Activated CD4-positive, alpha-beta memory T cell treated with anti-CD3 and anti-CD28 coated beads, Interleukin-2, amount 10 ng/mL, durations not matched to agents 7 days and 5 days (primary cell): ENCODE results near the gene CEACAM5. TPM values are rescaled to one million over a fixed set of nuclear protein-coding genes. Genes with fewer than 3 reads are reported as not detected.

Experiments used
- CTCF ChIA-PET: fragments of 350-600 bp; sonication (Branson Sonifier 250); formaldehyde crosslinking; loops from one replicate; lab custom pipeline; 2021; ENCODE audit warnings: antibody characterized with exemption, inconsistent platforms; lab: Charles Lee
- POLR2A ChIA-PET: fragments of 350-600 bp; sonication (Branson Sonifier 250); formaldehyde crosslinking; loops from one replicate; lab custom pipeline; 2021; ENCODE audit warnings: antibody characterized with exemption; lab: Charles Lee
- DNase-seq: peaks from one replicate; pipeline ENCODE4 v3.0.0-alpha.2; 2020
- H3K27ac Mint-ChIP-seq: one replicate; pipeline ENCODE4 v1.8.0; 2021; ENCODE audit warnings: mild to moderate bottlenecking, mixed read lengths
- H3K27me3 Mint-ChIP-seq: one replicate; pipeline ENCODE4 v1.8.0; 2021; ENCODE audit warnings: mixed read lengths
- H3K36me3 Mint-ChIP-seq: one replicate; pipeline ENCODE4 v1.8.0; 2021; ENCODE audit warnings: low read depth, mixed read lengths
- H3K4me1 Mint-ChIP-seq: one replicate; pipeline ENCODE4 v1.8.0; 2021; ENCODE audit warnings: mixed read lengths
- H3K4me3 Mint-ChIP-seq: one replicate; pipeline ENCODE4 v1.8.0; 2021; ENCODE audit warnings: mild to moderate bottlenecking, mixed read lengths
- H3K9me3 Mint-ChIP-seq: one replicate; pipeline ENCODE4 v1.8.0; 2021; ENCODE audit warnings: mixed read lengths
- total RNA-seq, 2 experiments: library from RNA; stranded (reverse); gene quantifications; one replicate each; pipeline ENCODE4 v1.2.3, GENCODE V29; 2021

Gene CEACAM5
- total RNA-seq, 2 experiments from 2014 or later: not detected

- Mint-ChIP-seq H3K27ac (no peak overlapping the region), H3K27me3 (peaks cover 21% of the 10 kb centered on the region), H3K4me1 (no peaks in the 10 kb centered on the region), H3K4me3 (no peak overlapping the region), H3K9me3 (no peaks in the 10 kb centered on the region), H3K36me3 (no peaks in the 10 kb centered on the region)
- POLR2A ChIA-PET: no interaction called here
- CTCF ChIA-PET: interaction anchor here (1.3 kb wide), 1 partner anchor 58 kb away, joined by 3 read pairs; no protein-coding TSS in a partner anchor
- no peak for DNase-seq
Measured at GRCh38 chr19:41694831-41695635, 13.4 kb upstream of the CEACAM5 start.

GRCh38 chr19:41695745-41696144 lies 12.7 kb upstream of the CEACAM5 start:
- Mint-ChIP-seq H3K27ac (no peak overlapping the region), H3K27me3 (peaks cover 21% of the 10 kb centered on the region), H3K4me1 (no peaks in the 10 kb centered on the region), H3K9me3 (no peaks in the 10 kb centered on the region), H3K4me3 (no peak overlapping the region), H3K36me3 (no peaks in the 10 kb centered on the region)
- CTCF ChIA-PET: interaction anchor here (1.3 kb wide), 1 partner anchor 58 kb away, joined by 3 read pairs; no protein-coding TSS in a partner anchor
- POLR2A ChIA-PET: no interaction called here
- DNase-seq: no peak

GRCh38 chr19:41696402-41697197 lies 11.8 kb upstream of the CEACAM5 start:
- no peaks in the 10 kb centered on the region for H3K36me3 Mint-ChIP-seq
- CTCF ChIA-PET: interaction anchor here (0.5 to 1.3 kb wide), 2 partner anchors 57 to 142 kb away, joined by 3 to 4 read pairs; no protein-coding TSS in a partner anchor
- DNase-seq: no peak
- H3K27me3 Mint-ChIP-seq: peaks cover 14% of the 10 kb centered on the region
- H3K9me3 Mint-ChIP-seq: no peaks in the 10 kb centered on the region
- H3K4me1 Mint-ChIP-seq: no peaks in the 10 kb centered on the region
- POLR2A ChIA-PET: no interaction called here
- H3K27ac Mint-ChIP-seq: no peak overlapping the region
- H3K4me3 Mint-ChIP-seq: no peak overlapping the region

- H3K36me3 Mint-ChIP-seq: no peaks in the 10 kb centered on the region
- H3K27ac Mint-ChIP-seq: no peak overlapping the region
- CTCF ChIA-PET: interaction anchor here (2.0 kb wide), 1 partner anchor 10 kb away, joined by 8 read pairs; no protein-coding TSS in a partner anchor
- DNase-seq: no peak
- no peaks in the 10 kb centered on the region for H3K9me3 Mint-ChIP-seq
- POLR2A ChIA-PET: no interaction called here
- peaks cover 10% of the 10 kb centered on the region for H3K27me3 Mint-ChIP-seq
- no peaks in the 10 kb centered on the region for H3K4me1 Mint-ChIP-seq
- no peak overlapping the region for H3K4me3 Mint-ChIP-seq
Measured at GRCh38 chr19:41697198-41697855, 11.1 kb upstream of the CEACAM5 start.

GRCh38 chr19:41698746-41699230 lies 9.6 kb upstream of the CEACAM5 start:
- ChIA-PET CTCF (interaction anchor here (2.0 kb wide), 1 partner anchor 8 kb away, joined by 8 read pairs; no protein-coding TSS in a partner anchor), POLR2A (no interaction called here)
- Mint-ChIP-seq H3K27me3 (no peaks in the 10 kb centered on the region), H3K27ac (no peak overlapping the region), H3K36me3 (no peaks in the 10 kb centered on the region), H3K4me3 (no peak overlapping the region), H3K9me3 (no peaks in the 10 kb centered on the region), H3K4me1 (no peaks in the 10 kb centered on the region)
- no peak for DNase-seq

- DNase-seq: peak; percentile 10
- Mint-ChIP-seq H3K27me3 (no peaks in the 10 kb centered on the region), H3K4me1 (no peaks in the 10 kb centered on the region), H3K27ac (no peak overlapping the region), H3K4me3 (no peak overlapping the region), H3K36me3 (no peaks in the 10 kb centered on the region), H3K9me3 (no peaks in the 10 kb centered on the region)
- POLR2A ChIA-PET: no interaction called here
- CTCF ChIA-PET: interaction anchor here (2.0 kb wide), 1 partner anchor 8 kb away, joined by 8 read pairs; no protein-coding TSS in a partner anchor
Measured at GRCh38 chr19:41699231-41699967, 9.0 kb upstream of the CEACAM5 start.

GRCh38 chr19:41699968-41700323 lies 8.5 kb upstream of the CEACAM5 start:
- DNase-seq: no peak
- Mint-ChIP-seq H3K4me3 (no peak overlapping the region), H3K27me3 (no peaks in the 10 kb centered on the region), H3K36me3 (no peaks in the 10 kb centered on the region), H3K27ac (no peak overlapping the region), H3K4me1 (no peaks in the 10 kb centered on the region), H3K9me3 (no peaks in the 10 kb centered on the region)
- POLR2A ChIA-PET: no interaction called here
- CTCF ChIA-PET: no interaction called here

- no peak for DNase-seq
- CTCF ChIA-PET: interaction anchor here (1.6 to 2.4 kb wide), 2 partner anchors 9 to 59 kb away, joined by 6 to 11 read pairs; no protein-coding TSS in a partner anchor
- no peaks in the 10 kb centered on the region for H3K4me1 Mint-ChIP-seq
- peaks cover 1% of the 10 kb centered on the region for H3K27me3 Mint-ChIP-seq
- H3K27ac Mint-ChIP-seq: no peak overlapping the region
- POLR2A ChIA-PET: no interaction called here
- H3K4me3 Mint-ChIP-seq: no peak overlapping the region
- H3K9me3 Mint-ChIP-seq: no peaks in the 10 kb centered on the region
- no peaks in the 10 kb centered on the region for H3K36me3 Mint-ChIP-seq
Measured at GRCh38 chr19:41700381-41701195, 7.8 kb upstream of the CEACAM5 start.

GRCh38 chr19:41701401-41702075 lies 6.9 kb upstream of the CEACAM5 start:
- peak; percentile 13 for DNase-seq
- Mint-ChIP-seq H3K27ac (no peak overlapping the region), H3K4me1 (no peaks in the 10 kb centered on the region), H3K27me3 (peaks cover 10% of the 10 kb centered on the region), H3K9me3 (no peaks in the 10 kb centered on the region), H3K36me3 (no peaks in the 10 kb centered on the region), H3K4me3 (no peak overlapping the region)
- ChIA-PET POLR2A (no interaction called here), CTCF (interaction anchor here (1.6 to 2.4 kb wide), 2 partner anchors 10 to 60 kb away, joined by 6 to 11 read pairs; no protein-coding TSS in a partner anchor)

- ChIA-PET POLR2A (no interaction called here), CTCF (interaction anchor here (1.6 to 2.4 kb wide), 2 partner anchors 11 to 61 kb away, joined by 6 to 11 read pairs; no protein-coding TSS in a partner anchor)
- Mint-ChIP-seq H3K4me1 (peaks cover 4% of the 10 kb centered on the region), H3K27ac (no peak overlapping the region), H3K36me3 (no peaks in the 10 kb centered on the region), H3K9me3 (no peaks in the 10 kb centered on the region), H3K4me3 (no peak overlapping the region), H3K27me3 (peaks cover 10% of the 10 kb centered on the region)
- DNase-seq: no peak
Measured at GRCh38 chr19:41702171-41702651, 6.2 kb upstream of the CEACAM5 start.
